GM18861 (cell line): ENCODE results near the gene SLC5A1.

Source experiments
- ATAC-seq: cut with Tn5 transposase; IDR thresholded peaks from one replicate; pipeline ENCODE4 v1.9.1; 2021; ENCODE audit not compliant: unreplicated experiment

Gene SLC5A1

DNA sequence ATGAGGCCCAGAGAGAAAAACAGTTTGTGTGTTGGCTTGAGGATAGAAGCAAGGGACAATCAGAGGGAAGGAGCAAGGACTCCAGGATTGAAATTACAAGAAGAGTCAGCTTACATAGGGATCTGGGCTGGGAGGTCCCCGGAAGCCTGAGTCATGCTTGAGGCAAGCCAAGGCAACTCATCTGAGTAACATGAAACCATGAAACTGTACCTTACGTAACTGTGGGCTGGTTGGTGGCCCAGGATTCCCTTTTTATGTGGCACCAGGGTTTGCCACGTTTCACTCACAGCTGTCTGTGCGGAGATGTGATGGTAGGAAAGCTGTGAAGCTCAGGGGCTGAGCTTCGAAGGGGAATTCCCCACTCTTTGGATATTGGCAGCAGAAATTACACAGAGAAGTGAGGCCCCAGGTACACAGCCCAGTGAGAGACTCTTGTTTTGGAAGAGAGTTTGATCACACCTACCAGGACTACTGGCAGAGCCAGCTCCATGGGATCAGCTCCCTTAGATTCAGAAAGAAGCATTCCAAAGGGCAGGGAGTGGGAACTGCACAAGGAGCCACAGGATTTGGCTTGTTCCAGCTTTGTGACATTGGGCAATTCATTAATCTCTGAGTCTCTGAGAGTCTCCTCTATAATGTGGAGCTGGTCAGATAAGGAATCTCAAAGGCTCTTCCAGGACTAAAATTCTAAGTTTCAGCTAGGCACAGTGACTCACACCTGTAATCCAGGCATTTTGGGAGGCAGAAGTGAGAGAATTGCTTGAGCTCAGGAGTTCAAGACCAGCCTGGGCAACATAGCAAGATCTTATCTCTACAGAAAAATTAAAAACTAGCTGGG, 7.8 kb downstream of the SLC5A1 start:
- ATAC-seq, result no peak

DNA sequence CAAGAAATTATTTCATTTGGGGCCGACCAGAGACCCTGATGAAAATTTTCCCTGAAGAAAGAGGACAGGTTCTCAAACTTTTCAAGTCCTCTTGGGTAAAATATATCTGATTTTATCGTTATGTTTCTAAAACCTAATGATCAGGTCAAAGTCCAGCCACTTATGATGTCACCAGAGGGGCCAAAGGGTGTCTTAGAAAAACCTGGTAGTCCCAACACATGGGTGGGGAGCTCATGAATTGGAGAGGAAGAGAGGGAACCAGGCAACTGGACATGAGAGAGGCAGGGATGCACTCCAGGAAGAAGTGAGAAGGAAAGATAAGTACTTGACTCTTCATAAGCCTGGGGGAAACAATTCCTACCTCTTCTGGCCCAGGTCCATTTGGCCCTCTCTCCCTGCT, 9.2 kb downstream of the SLC5A1 start:
- ATAC-seq, result no peak

DNA sequence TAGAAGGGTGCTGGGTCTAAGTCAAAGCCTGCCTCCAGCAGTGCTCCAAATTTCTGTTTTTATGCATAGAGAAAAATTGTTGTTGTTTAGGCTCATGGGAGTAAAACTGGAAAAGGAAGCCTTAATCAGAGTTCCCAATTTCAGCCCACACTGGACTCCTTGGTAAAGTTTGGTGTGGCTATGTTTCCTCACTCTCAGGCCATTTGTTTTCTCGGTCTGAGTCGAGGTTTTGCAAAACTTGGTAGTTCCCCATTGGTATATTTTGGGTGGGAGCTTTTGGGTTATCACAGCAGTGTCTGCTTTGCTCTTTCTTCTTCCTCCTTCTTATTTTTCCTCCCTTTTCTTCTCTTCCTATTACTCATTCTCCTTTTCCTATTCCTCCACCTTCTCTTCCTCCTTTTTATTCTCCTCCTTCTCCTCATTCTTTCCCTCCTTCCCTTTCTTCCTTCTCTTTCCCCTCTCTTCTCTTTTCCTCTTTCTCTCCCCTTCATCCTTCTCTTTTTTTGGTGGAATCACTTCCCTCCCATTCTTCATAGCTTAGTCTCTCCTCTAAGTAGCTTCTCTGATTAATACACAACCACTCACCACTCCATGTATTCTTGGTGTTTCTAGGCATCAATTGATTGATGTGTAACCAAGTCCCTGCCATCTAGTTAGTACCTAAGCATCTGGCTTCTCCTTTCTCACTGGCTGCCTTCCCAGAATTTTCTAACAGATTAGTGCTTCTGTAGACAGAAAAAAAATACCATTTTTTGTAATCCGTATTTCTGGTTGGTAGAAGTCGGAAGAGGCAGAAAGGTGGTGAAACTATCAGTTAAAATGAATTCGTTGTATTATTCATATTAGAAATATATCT, 10.1 kb downstream of the SLC5A1 start:
- ATAC-seq, result no peak

DNA sequence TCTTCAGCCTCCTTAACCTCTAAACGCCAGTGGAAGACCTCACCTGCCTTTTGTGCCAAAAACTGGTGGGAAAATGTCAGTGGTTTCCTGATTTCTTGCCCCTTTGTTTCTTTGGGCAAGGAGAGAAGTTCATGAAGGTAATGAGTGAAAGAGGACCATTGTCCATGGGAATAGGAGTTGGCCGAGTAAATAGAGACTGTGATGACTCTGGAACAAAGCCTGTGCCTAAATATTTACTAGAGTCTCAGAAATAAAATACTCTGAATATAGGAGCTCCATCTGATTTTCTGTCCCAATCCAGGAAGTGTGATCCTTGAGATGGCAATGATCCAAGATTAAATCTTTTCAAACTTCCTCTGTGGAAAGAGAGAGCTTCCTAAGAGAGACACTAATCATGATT, 12.0 kb downstream of the SLC5A1 start:
- ATAC-seq, result no peak

DNA sequence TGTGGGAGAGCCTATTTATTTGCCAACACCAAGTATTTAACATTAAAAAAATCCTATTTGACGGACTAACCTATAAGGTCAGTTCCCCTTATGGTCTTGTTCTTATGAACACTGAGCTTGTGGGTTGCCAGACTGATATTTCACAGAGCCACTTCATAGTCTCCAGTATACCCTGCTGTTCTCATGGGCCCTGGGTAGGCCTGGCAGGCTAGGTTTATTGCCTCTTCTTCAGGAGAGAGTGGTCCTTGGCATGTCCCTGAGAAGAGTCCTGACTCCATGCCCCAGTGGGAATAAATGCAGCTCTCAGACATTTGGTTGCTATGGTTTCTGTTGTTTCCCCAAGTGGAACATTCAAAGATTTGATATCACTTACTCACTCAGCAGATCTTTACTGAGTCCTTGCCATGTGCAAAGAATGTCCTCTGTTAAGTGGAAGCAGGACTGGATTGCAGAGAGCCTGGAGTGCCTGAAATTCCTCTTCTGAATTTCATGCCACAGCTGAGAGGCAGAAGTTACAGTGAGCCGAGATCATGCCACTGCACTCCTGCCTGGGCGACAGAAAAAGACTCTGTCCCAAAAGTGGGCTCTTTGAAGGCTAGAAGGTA, 15.7 kb downstream of the SLC5A1 start:
- ATAC-seq, result no peak

DNA sequence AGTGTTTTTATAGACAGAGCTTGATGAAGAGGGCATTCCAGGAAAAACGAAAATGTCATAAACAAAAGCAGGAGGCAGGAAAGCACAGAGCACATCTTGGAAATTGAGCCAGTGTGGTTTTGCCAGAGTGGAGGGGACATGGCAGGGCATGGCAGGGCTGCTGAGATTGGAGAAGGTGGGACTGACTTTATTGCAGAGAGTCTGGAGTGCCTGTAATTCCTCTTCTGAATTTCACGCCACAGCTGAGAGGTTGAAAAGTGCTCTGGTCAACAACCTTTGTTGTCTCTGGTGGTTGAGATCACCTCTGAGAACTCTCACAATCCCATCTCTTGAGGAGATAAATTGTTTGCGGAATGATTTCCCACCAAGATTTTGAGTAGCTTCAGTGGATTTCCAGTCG, 16.4 kb downstream of the SLC5A1 start:
- no peak for ATAC-seq

DNA sequence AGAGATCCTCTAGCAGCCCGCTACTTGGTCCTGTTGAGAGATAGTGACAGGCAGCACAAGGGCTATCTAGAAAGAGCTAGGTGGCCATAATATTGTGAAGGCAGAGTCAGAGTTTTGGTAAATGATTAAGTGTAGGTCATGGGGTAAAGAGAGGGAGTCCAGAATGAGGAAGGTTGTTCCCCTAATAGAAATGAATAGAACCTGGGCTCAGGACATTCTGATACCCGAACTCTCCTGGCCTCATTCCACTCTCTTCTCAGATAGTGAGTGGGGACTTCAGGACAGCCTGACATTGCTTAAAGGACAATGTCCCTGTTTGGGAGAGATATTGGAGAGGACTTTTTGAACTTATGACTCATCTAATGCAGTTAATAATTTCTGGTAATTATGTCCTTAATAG, 20.6 kb downstream of the SLC5A1 start:
- ATAC-seq, result no peak

DNA sequence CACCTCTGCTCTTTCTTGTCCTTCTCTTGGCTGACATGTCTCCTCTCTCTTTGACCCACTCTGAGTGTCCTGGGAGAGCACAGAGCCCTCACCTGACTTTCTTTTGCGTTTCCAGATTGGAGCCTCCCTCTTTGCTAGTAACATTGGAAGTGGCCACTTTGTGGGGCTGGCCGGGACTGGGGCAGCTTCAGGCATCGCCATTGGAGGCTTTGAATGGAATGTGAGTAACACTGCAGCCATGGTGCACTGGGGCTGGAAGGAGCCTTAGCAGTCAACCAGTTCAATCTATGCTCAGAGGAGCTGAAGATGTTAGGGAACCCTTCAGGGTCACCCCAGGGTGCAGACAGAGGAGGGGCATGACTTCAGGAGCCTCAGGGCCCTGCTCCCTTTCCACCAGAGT, 23.8 kb downstream of the SLC5A1 start:
- ATAC-seq, result no peak

DNA sequence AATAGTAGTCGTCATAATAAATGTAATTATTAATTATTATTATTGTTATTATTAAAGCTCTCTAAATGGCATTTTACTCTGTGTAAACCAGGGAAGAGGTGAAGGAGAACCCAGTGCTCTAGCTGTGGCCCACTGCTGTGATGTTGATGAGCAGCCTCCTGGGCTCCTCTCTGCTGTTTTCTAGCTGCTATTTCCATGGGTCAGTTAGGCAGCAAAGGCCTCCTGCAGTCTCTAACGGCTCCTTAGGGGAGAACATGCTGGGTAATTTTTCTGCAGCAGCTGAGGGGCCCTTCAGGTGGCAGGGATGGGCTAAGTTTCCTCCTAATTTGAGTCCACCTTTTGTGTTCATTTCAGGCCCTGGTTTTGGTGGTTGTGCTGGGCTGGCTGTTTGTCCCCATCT, 24.6 kb downstream of the SLC5A1 start:
- ATAC-seq, result no peak

DNA sequence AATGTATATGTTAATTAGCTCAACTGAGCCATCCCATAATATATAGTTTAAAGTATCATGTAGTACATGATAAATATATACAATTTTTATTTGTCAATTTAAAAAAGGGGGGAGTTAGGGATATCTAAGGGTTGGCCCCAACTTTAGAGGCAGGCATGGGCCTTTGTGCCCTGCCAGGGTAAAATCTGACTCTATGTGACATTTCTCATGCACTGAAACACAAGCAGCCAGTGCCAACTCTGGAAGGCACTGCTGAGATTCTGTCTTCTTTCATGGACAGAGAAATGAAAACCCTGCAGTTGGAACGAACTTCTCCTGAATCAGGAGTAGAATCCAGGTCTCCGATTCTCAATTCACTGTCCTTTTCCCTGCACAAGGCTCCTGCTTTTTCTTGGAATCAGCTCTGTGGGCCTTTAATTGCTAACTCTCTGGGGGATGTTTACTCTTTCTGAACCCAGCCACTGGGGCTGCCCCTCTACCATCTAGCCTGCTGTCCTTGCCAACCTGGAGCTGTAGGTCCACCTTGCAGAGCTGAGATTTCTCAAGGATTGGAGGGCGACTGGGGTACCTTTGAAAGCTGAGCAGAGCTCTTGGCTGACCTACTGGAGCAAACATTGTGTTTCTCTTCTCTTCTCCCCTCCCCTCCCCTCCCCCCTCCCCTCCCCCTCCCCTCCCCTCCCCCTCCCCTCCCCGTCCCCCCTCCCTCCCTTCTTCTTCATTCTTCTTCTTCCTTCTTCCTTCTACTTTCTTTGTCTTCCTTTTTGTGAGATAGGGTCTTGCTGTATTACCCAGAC, 26.7 kb downstream of the SLC5A1 start:
- no peak for ATAC-seq

DNA sequence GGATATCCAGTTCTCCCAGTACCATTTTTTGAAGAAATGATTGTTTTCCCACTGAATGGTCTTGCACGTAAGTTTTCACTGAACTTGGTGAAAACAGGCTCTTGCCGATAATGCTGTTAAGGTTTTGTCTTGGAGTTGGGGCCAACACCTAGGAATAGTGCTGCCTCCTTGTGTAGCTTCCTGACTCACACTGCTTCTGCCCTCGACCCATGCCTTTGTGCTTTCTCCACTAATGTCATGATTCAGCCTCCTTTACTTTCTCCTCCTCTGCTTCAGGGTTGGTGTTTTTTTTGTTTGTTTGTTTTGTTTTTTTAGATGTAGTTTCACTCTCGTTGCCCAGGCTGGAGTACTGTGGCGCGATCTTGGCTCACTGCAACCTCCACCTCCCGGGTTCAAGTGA, 30.2 kb downstream of the SLC5A1 start:
- no peak for ATAC-seq

DNA sequence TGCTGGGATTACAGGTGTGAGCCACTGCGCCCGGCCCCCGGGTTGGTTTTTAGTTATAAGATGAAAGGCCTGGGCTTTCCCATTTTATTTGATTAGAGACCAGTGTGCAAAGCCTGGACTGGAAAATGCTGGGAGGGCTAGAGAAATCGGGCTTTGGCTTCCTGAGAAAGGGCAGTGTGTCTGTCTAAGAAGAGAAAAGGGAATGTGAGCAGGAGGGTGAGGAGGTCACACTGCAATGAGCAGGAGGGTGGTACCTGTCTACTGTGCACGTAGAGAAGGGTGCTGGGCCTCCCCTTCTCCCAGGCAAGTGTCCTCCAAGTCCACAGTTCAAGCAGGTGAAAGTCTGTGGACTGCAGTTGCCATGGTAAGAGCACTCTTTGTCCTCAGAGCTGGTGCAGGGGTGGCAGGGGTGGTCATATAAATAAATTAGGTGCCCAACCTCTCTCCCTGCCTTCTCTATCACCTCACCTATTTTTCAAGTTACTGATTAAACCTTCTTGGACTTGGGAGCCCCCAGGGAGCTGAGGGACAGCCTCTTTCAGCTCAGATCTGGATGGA, 30.8 kb downstream of the SLC5A1 start:
- ATAC-seq, result no peak

DNA sequence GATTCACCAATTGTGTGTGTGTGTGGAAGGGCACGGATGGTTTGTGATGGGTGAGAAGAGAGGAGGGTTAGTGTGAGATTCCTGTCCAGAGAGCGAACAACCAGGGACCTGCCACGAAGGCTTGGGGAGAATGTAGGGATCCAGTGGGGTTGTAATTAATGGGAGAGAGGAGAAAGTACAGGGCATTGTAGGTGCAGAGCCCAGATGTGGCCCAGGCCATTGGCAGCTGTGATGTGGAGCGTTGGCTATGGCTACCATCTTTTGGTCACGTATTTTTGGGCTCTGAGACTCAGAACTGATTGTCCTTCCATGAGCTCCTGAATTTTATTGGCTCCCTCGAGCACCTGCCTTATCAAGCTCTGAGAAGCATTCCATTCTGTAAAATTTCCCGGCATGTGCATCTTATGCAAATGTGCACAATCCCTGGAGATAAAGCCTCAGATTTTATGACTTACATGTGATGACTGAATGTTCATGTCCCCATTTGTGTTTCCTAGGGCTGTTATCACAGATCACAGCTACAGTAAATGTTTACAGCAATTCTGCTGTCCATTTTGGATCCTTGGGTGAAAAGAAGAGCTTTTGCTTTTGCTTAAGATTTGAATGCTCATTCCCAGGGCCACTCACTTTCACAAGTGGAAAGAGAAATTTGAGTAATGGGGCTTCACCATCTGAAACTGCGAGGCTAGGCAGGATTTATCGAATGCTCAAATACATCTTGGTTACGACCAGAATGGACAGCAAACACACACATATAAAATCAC, 33.1 kb downstream of the SLC5A1 start:
- ATAC-seq, result no peak

DNA sequence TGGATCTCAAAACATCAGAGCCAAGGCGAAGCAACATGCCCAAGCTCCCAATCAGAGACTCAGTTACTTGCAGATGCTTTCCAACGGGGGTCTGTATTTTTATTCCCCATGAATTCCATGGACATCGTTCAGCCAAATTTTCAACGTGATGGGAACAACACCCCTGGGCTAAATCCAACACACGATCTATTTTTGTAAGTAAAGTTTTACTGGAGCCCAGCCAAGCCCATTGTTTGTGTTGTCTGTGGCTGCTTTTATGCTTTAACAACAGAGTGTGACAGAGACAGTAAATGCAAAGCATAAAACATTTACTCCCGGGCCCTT, 33.7 kb downstream of the SLC5A1 start:
- no peak for ATAC-seq

DNA sequence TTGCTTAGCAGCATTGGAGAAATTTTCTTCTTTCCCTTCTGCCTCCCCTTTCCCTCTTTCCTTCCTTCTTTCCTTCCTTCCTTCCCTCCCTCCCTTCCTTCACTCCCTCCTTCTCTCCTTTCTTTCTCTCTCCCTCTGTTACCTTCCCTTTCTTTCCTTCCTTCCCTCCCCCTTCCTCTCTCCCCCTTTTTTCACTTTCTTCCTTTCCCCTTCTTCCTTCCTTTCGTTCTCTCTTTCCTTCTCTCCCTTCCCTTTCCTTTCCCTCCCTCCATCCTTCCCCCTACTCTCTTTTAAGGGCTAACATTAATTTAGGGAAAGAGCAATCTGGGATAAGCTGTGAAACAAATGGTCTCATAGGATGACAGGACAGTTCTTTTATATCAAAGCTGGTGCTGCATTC, 34.1 kb downstream of the SLC5A1 start:
- no peak for ATAC-seq

DNA sequence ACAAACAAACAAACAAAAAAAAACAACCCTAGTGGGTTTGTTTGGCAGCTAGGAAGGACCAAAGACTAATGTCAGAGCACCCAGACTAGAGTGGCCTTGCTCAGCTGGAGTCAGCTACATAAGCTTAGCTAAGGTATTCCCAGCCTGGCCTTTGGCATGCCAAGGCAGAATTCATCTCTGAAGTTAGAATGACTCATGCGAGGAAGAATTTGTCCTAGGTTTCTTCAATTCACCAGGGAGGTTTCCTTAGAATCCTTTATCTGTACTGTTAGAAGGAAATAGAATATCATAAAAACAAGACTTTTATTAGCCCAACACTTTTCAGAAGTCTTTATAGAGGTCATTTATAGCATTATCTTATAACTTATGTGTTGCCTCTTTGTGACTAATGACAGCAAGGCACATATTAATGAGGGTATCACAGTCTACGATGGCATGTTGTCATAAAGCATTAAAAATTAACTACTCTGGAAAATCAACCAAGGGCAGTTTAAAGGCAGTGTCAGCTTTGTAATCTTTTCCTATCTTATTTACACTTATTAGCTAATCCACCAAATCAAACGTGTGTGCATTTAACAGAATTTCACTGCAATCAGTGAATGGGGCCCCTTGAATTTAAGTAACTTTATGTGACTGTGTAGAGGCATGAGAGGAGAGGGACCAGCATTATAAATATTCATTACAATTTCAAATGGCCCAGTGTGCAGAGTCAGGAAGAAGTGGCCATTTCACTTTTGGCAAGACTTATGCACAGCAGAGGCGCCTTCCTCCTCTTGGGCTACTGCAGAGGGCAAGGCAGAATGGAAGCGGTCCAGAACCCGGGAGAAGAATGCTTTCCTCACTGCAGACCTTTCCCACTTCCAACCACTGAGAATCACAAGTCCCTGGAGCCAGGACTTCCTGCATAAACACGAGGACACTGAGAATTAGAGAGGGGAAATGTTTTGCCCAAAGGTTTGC, 36.3 kb downstream of the SLC5A1 start:
- ATAC-seq, result no peak

DNA sequence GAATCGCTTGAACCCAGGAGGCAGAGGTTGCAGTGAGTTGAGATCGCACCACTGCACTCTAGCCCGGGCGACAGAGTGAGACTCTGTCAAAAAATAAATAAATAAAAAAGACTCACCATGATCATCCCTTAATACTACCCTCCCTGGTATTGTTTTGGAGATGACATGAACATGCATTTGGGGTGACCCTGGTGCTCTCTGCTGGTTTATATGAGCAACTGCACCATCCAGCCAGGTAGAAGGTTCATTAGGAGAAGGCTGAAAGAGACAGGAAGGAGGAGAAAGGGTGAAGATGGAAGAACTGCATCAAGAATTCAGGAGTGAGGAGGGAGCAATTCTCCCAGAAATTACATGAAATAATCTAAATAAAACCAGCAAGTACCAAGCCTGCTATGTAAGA, 37.8 kb downstream of the SLC5A1 start:
- no peak for ATAC-seq

DNA sequence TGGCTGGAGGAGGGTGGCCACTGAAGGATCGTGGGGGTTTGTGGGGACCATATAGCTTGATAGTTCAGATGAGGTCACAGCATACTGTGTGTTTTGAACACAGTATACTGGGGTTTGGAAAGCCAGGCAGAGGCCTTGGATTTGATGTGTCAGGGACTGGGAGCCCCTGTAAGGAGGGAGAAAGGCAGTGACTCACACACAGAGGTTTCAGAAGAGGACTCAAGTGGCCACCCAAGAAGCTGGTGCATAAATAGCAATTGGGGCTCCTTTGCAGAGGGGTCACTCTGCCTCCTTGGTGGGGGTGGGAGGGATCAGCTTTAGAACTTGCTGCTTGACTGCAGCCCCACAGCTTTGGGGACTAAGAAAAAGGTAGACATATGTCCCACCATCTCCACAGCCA, 39.3 kb downstream of the SLC5A1 start:
- no peak for ATAC-seq

DNA sequence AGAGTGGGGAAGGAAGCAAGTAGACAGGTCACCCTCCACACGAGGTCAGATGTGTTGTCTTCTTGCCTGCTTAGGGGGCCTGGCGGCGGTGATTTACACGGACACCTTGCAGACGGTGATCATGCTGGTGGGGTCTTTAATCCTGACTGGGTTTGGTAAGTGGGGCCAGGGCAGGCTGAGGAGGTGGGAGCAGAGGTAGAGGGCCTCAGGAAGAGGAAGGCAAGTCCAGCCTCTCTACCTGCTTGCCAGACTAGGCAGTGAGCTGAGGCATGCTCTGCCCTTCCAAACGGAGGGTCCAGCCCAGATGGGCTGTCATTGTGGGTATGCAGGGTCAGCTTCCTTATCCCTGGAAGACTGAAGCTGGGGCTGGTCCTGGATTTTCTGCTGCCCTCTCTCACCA, 39.9 kb downstream of the SLC5A1 start:
- ATAC-seq, result no peak
